Panc1 (cell line): ENCODE data around the gene SMURF1. TPM values are rescaled to one million over a fixed set of nuclear protein-coding genes. Genes with fewer than 3 reads are reported as not detected.

Source experiments
- ATAC-seq: fragments of 200-7000 bp; cut with Tn5 transposase; 2 replicates; pipeline ENCODE4 v1.9.1; 2020; ENCODE audit warnings: mild to moderate bottlenecking, moderate library complexity
- BruUV-seq: library from RNA; stranded (reverse); fragments of 400-500 nt; replicated peaks from 2 replicates; lab custom pipeline; 2021; lab: Mats Ljungman, UMichigan
- CTCF ChIA-PET: fragments of 300-600 bp; sonication (Branson Sonifier 250); formaldehyde crosslinking; loops from one replicate; lab custom pipeline; 2022; ENCODE audit warnings: antibody characterized with exemption; lab: Charles Lee
- POLR2A ChIA-PET: fragments of 300-600 bp; sonication (Branson Sonifier 250); formaldehyde crosslinking; loops from one replicate; lab custom pipeline; 2022; ENCODE audit warnings: antibody characterized with exemption; lab: Charles Lee
- DNase-seq: peaks from one replicate; pipeline ENCODE4 v3.0.0-alpha.2; 2010; ENCODE audit warnings: low read depth, low spot score
- H3K27ac ChIP-seq: 2 replicates; pipeline ENCODE4 v1.5.1; 2011; ENCODE audit warnings: mild to moderate bottlenecking, low read length, inconsistent platforms
- H3K27me3 ChIP-seq: fragments of 200-500 bp; sonication (Bioruptor generic); 2 replicates; pipeline ENCODE4 v1.6.0; 2014; ENCODE audit warnings: low read length, inconsistent platforms; ENCODE audit not compliant: control insufficient read depth, insufficient read depth
- H3K36me3 ChIP-seq: fragments of 200-500 bp; sonication (Bioruptor generic); 2 replicates; pipeline ENCODE4 v1.5.1; 2014; ENCODE audit warnings: inconsistent platforms, mild to moderate bottlenecking, low read length, moderate library complexity; ENCODE audit not compliant: control insufficient read depth, insufficient read depth
- H3K4me1 ChIP-seq: 2 replicates; pipeline ENCODE4 v1.5.1; 2011; ENCODE audit warnings: inconsistent platforms, mild to moderate bottlenecking, low read length, moderate library complexity; ENCODE audit not compliant: control insufficient read depth, insufficient read depth
- H3K4me3 ChIP-seq, 2 experiments: 2 replicates each; pipeline ENCODE4 v1.5.1; 2011 to 2012; ENCODE audit warnings: low read depth in 2 of 2, low read length in 2 of 2, mild to moderate bottlenecking in 2 of 2, inconsistent platforms in 1 of 2, moderate library complexity in 1 of 2
- H3K9me3 ChIP-seq: fragments of 200-500 bp; sonication (Bioruptor generic); 2 replicates; pipeline ENCODE4 v1.5.1; 2014; ENCODE audit warnings: low read depth, mild to moderate bottlenecking, inconsistent platforms, low read length, moderate library complexity; ENCODE audit not compliant: control insufficient read depth, insufficient read depth
- POLR2AphosphoS5 ChIP-seq: IDR thresholded peaks from 2 replicates; pipeline ENCODE4 v1.6.1; 2012; ENCODE audit warnings: mild to moderate bottlenecking, low read depth, low read length, moderate library complexity
- SIN3A ChIP-seq: IDR thresholded peaks from 2 replicates; pipeline ENCODE4 v1.6.1; 2012; ENCODE audit warnings: low read depth, mild to moderate bottlenecking, low read length, moderate library complexity, borderline replicate concordance; ENCODE audit not compliant: insufficient read depth
- TCF7L2 ChIP-seq: IDR thresholded peaks from 2 replicates; pipeline ENCODE4 v1.6.1; 2011; ENCODE audit warnings: mild to moderate bottlenecking, low read depth, low read length, inconsistent platforms
- in situ Hi-C: cut with HindIII; loops from 2 replicates; pipeline ENCODE4 v1.10.0; 2016; ENCODE audit warnings: low sequenced_read_pairs, low pct_unique_long_range_greater_than_20kb
- intact Hi-C: fragments of 100-400 bp; cut with micrococcal nuclease; formaldehyde crosslinking; loops from one replicate; pipeline ENCODE4 v1.10.0; 2022; ENCODE audit not compliant: unreplicated experiment
- total RNA-seq: library from RNA; stranded (reverse); gene quantifications from one replicate; pipeline ENCODE4 v1.2.1, GENCODE V29; 2021; ENCODE audit not compliant: unreplicated experiment
- TF ChIP-seq, protein P1 (sequence below): fragments of 450-650 bp; IDR thresholded peaks from 2 replicates; pipeline ENCODE4 v1.5.1; 2017; ENCODE audit warnings: mild to moderate bottlenecking
- TF ChIP-seq, protein P2 (sequence below), 2 experiments: IDR thresholded peaks; 2 replicates each; pipeline ENCODE4 v1.6.1; 2011 to 2012; ENCODE audit warnings: low read depth in 2 of 2, control low read depth in 1 of 2, low read length in 1 of 2, mild to moderate bottlenecking in 1 of 2, moderate library complexity in 1 of 2; ENCODE audit not compliant: insufficient read depth in 1 of 2

The SMURF1 gene
- total RNA-seq, 1 experiment from 2014 or later = 47.0 TPM

DNA sequence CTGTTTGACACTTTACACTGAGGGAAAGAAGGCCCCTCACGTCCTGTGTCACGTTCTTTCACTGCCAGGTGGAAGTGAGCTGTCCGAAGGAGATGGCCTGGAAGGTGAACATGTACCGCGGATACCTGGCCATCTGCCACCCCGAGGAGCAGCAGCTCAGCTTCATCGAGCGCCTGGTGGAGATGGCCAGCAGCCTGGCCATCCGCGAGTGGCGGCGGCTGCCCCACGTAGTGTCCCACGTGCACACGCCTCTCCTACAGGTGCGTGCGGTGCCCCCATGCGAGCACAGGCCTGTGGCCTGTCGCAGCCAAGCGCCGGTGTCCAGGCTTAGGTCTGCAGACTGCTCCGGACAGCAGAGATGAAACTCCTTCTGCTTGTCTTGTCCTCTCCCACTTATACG is 162.2 kb downstream of the SMURF1 start:
- DNase-seq (no peak), ATAC-seq (no peak)
- no peaks in the 10 kb centered on the region for H3K27me3 ChIP-seq
- peaks cover 48% of the 10 kb centered on the region for H3K36me3 ChIP-seq
- H3K4me3 ChIP-seq = no peak overlapping the region
- no peaks in the 10 kb centered on the region for H3K9me3 ChIP-seq
- POLR2A ChIA-PET = no interaction called here
- intact Hi-C loops (no loop called here), in situ Hi-C loops (no loop called here)
- no peak overlapping the region for H3K27ac ChIP-seq
- CTCF ChIA-PET = no interaction called here
- no peak for TF ChIP-seq TCF7L2
- no peak for TF ChIP-seq POLR2AphosphoS5
- no peak for TF ChIP-seq SIN3A
- TF ChIP-seq, protein P1, sequence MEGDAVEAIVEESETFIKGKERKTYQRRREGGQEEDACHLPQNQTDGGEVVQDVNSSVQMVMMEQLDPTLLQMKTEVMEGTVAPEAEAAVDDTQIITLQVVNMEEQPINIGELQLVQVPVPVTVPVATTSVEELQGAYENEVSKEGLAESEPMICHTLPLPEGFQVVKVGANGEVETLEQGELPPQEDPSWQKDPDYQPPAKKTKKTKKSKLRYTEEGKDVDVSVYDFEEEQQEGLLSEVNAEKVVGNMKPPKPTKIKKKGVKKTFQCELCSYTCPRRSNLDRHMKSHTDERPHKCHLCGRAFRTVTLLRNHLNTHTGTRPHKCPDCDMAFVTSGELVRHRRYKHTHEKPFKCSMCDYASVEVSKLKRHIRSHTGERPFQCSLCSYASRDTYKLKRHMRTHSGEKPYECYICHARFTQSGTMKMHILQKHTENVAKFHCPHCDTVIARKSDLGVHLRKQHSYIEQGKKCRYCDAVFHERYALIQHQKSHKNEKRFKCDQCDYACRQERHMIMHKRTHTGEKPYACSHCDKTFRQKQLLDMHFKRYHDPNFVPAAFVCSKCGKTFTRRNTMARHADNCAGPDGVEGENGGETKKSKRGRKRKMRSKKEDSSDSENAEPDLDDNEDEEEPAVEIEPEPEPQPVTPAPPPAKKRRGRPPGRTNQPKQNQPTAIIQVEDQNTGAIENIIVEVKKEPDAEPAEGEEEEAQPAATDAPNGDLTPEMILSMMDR = no peak
- TF ChIP-seq, protein P2, sequence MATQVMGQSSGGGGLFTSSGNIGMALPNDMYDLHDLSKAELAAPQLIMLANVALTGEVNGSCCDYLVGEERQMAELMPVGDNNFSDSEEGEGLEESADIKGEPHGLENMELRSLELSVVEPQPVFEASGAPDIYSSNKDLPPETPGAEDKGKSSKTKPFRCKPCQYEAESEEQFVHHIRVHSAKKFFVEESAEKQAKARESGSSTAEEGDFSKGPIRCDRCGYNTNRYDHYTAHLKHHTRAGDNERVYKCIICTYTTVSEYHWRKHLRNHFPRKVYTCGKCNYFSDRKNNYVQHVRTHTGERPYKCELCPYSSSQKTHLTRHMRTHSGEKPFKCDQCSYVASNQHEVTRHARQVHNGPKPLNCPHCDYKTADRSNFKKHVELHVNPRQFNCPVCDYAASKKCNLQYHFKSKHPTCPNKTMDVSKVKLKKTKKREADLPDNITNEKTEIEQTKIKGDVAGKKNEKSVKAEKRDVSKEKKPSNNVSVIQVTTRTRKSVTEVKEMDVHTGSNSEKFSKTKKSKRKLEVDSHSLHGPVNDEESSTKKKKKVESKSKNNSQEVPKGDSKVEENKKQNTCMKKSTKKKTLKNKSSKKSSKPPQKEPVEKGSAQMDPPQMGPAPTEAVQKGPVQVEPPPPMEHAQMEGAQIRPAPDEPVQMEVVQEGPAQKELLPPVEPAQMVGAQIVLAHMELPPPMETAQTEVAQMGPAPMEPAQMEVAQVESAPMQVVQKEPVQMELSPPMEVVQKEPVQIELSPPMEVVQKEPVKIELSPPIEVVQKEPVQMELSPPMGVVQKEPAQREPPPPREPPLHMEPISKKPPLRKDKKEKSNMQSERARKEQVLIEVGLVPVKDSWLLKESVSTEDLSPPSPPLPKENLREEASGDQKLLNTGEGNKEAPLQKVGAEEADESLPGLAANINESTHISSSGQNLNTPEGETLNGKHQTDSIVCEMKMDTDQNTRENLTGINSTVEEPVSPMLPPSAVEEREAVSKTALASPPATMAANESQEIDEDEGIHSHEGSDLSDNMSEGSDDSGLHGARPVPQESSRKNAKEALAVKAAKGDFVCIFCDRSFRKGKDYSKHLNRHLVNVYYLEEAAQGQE (IDR thresholded peaks at IDR 0.05; ENCODE audit: insufficient read depth in 1 of 2, low read depth in 2 of 2, low read length in 1 of 2) = no peak
- H3K4me1 ChIP-seq = no peaks in the 10 kb centered on the region
- BruUV-seq = no TSS peak

DNA sequence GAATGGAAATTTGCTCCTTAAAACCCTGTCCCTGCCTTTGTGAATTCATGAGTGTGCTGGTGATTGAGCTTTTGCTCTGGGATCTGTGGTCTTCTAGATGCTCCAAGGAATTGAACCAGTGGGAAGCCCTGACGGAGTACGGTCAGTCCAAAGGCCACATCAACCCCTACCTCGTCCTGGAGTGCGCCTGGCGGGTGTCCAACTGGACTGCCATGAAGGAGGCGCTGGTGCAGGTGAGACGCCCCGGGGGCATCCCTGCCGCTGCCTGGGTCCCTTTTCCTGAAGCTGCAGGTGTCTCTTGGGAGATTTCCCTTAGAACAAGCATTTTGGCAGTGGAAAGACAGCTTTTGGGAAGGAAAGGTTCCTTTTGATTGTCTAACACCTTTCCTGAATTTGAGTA is 165.2 kb downstream of the SMURF1 start:
- CTCF ChIA-PET = no interaction called here
- Histone ChIP-seq H3K36me3 (peaks cover 32% of the 10 kb centered on the region), H3K27me3 (no peaks in the 10 kb centered on the region), H3K4me1 (no peaks in the 10 kb centered on the region), H3K4me3 (no peak overlapping the region), H3K27ac (no peak overlapping the region), H3K9me3 (no peaks in the 10 kb centered on the region)
- intact Hi-C loops (no loop called here), in situ Hi-C loops (no loop called here)
- TF ChIP-seq SIN3A (no peak), TCF7L2 (no peak), POLR2AphosphoS5 (no peak)
- TF ChIP-seq, protein P1 = no peak
- TF ChIP-seq, protein P2 (IDR thresholded peaks at IDR 0.05; ENCODE audit: insufficient read depth in 1 of 2, low read depth in 2 of 2, low read length in 1 of 2) = no peak
- ATAC-seq (no peak), DNase-seq (no peak)
- POLR2A ChIA-PET = no interaction called here
- BruUV-seq = no TSS peak

Other genes with a start within 250 kb of the SMURF1 start
- gene KPNA7, start 64.0 kb upstream of the SMURF1 start, total RNA-seq = 0.49 TPM
- gene MYH16, start 128.7 kb upstream of the SMURF1 start, total RNA-seq = 0.23 TPM
- gene ARPC1A, start 181.8 kb upstream of the SMURF1 start, total RNA-seq = 253 TPM
- 266 TPM for gene ARPC1B, start 230.6 kb upstream of the SMURF1 start, total RNA-seq